ENCODE data around the gene CBLB.

GRCh38 chr3:105866656-105867653, 1.9 kb downstream of the CBLB start:
- TF ChIP-seq, protein P1, sequence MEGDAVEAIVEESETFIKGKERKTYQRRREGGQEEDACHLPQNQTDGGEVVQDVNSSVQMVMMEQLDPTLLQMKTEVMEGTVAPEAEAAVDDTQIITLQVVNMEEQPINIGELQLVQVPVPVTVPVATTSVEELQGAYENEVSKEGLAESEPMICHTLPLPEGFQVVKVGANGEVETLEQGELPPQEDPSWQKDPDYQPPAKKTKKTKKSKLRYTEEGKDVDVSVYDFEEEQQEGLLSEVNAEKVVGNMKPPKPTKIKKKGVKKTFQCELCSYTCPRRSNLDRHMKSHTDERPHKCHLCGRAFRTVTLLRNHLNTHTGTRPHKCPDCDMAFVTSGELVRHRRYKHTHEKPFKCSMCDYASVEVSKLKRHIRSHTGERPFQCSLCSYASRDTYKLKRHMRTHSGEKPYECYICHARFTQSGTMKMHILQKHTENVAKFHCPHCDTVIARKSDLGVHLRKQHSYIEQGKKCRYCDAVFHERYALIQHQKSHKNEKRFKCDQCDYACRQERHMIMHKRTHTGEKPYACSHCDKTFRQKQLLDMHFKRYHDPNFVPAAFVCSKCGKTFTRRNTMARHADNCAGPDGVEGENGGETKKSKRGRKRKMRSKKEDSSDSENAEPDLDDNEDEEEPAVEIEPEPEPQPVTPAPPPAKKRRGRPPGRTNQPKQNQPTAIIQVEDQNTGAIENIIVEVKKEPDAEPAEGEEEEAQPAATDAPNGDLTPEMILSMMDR (IDR thresholded peaks at IDR 0.05; ENCODE audit: insufficient read depth, low read depth, low read length) = no peak
- TF ChIP-seq EZH2 (IDR thresholded peaks at IDR 0.05; ENCODE audit: insufficient read depth, low read length) = no peak

Measured in astrocyte (in vitro differentiated cells and primary cell).